Calu3 (cell line): ENCODE measurements around the gene OR10V1. TPM values are rescaled to one million over a fixed set of nuclear protein-coding genes. Genes with fewer than 3 reads are reported as not detected.
"Not testable (repeated sequence)": the region's sequence is repeated elsewhere in the genome, so short reads cannot be mapped to it uniquely, and the experiment has no call there.

Experiments used
- BruUV-seq: library from RNA; stranded (reverse); fragments of 400-500 nt; replicated peaks from 2 replicates; lab custom pipeline; 2021; lab: Mats Ljungman, UMichigan
- CTCF ChIA-PET: fragments of 300-600 bp; sonication (Branson Sonifier 250); formaldehyde crosslinking; loops from one replicate; lab custom pipeline; 2022; ENCODE audit warnings: antibody characterized with exemption; lab: Charles Lee
- DNase-seq: peaks from one replicate; pipeline ENCODE4 v3.0.0; 2022
- H3K27ac Mint-ChIP-seq: one replicate; pipeline ENCODE4 v1.8.0; 2022; ENCODE audit warnings: mixed read lengths; ENCODE audit not compliant: unreplicated experiment
- H3K27me3 Mint-ChIP-seq: one replicate; pipeline ENCODE4 v1.8.0; 2022; ENCODE audit warnings: mixed read lengths; ENCODE audit not compliant: unreplicated experiment
- H3K36me3 Mint-ChIP-seq: one replicate; pipeline ENCODE4 v1.8.0; 2022; ENCODE audit warnings: mild to moderate bottlenecking, moderate library complexity, mixed read lengths; ENCODE audit not compliant: insufficient read depth, unreplicated experiment
- H3K4me1 Mint-ChIP-seq: one replicate; pipeline ENCODE4 v1.8.0; 2022; ENCODE audit warnings: mild to moderate bottlenecking, low read depth, mixed read lengths; ENCODE audit not compliant: unreplicated experiment
- H3K4me3 Mint-ChIP-seq: one replicate; pipeline ENCODE4 v1.8.0; 2022; ENCODE audit warnings: mild to moderate bottlenecking, low read depth, moderate library complexity, mixed read lengths; ENCODE audit not compliant: unreplicated experiment
- H3K9me3 Mint-ChIP-seq: one replicate; pipeline ENCODE4 v1.8.0; 2022; ENCODE audit warnings: low read depth, mixed read lengths; ENCODE audit not compliant: unreplicated experiment
- CTCF ChIP-seq: fragments of 200-600 bp; IDR thresholded peaks from one replicate; pipeline ENCODE4 v1.8.0; 2022; ENCODE audit warnings: antibody characterized with exemption; ENCODE audit not compliant: unreplicated experiment
- intact Hi-C: fragments of 100-400 bp; cut with micrococcal nuclease; formaldehyde crosslinking; loops from one replicate; pipeline ENCODE4 v1.10.0; 2022; ENCODE audit not compliant: unreplicated experiment
- total RNA-seq: library from RNA; stranded (reverse); gene quantifications from 2 replicates; pipeline ENCODE4 v1.2.3, GENCODE V29; 2022

OR10V1 gene
- total RNA-seq, 1 experiment from 2014 or later, result not detected

GRCh38 chr11:59691156-59691555 lies 22.5 kb downstream of the OR10V1 start:
- intact Hi-C loops, result no loop called here
- peaks cover 27% of the 10 kb centered on the region for H3K27me3 Mint-ChIP-seq
- no peak overlapping the region for H3K4me3 Mint-ChIP-seq
- no TSS peak for BruUV-seq
- H3K27ac Mint-ChIP-seq, result no peak overlapping the region
- H3K9me3 Mint-ChIP-seq, result peaks cover 11% of the 10 kb centered on the region
- CTCF ChIA-PET, result no interaction called here
- no peak for TF ChIP-seq CTCF
- H3K4me1 Mint-ChIP-seq, result peaks cover 8% of the 10 kb centered on the region
- H3K36me3 Mint-ChIP-seq, result no peaks in the 10 kb centered on the region
- no peak for DNase-seq

- CTCF ChIA-PET, result interaction anchor here (1.4 to 1.7 kb wide), 2 partner anchors 20 to 180 kb away, joined by 7 read pairs; partner anchors contain the start of gene PATL1
- H3K27ac Mint-ChIP-seq, result no peak overlapping the region
- H3K9me3 Mint-ChIP-seq, result peaks cover 9% of the 10 kb centered on the region
- peaks cover 8% of the 10 kb centered on the region for H3K4me1 Mint-ChIP-seq
- DNase-seq, result no peak
- no peaks in the 10 kb centered on the region for H3K36me3 Mint-ChIP-seq
- BruUV-seq, result no TSS peak
- intact Hi-C loops, result loop anchor here (10.0 kb wide), 1 partner anchor 404 kb away; no protein-coding TSS in a partner anchor
- no peak for TF ChIP-seq CTCF
- no peak overlapping the region for H3K4me3 Mint-ChIP-seq
- H3K27me3 Mint-ChIP-seq, result peaks cover 24% of the 10 kb centered on the region
These were observed 24.6 kb downstream of the OR10V1 start for GRCh38 chr11:59689015-59689414.

GRCh38 chr11:59681260-59681725 lies 32.4 kb downstream of the OR10V1 start:
- H3K27ac Mint-ChIP-seq, BruUV-seq, CTCF ChIA-PET, H3K27me3 Mint-ChIP-seq, H3K4me3 Mint-ChIP-seq, H3K36me3 Mint-ChIP-seq, DNase-seq, H3K9me3 Mint-ChIP-seq: not testable (repeated sequence)
- intact Hi-C loops, result loop anchor here (5.0 to 10.0 kb wide), 2 partner anchors 249 to 396 kb away; no protein-coding TSS in a partner anchor
- peaks cover 12% of the 10 kb centered on the region for H3K4me1 Mint-ChIP-seq

GRCh38 chr11:59680287-59681154 lies 33.1 kb downstream of the OR10V1 start:
- intact Hi-C loops, result loop anchor here (1.0 to 10.0 kb wide), 3 partner anchors 143 to 396 kb away; no protein-coding TSS in a partner anchor
- DNase-seq, result peak; percentile 77
- no TSS peak for BruUV-seq
- H3K36me3 Mint-ChIP-seq, result peaks cover 5% of the 10 kb centered on the region
- peaks cover 20% of the 10 kb centered on the region for H3K4me1 Mint-ChIP-seq
- H3K9me3 Mint-ChIP-seq, result no peaks in the 10 kb centered on the region
- H3K4me3 Mint-ChIP-seq, result no peak overlapping the region
- no peak overlapping the region for H3K27ac Mint-ChIP-seq
- H3K27me3 Mint-ChIP-seq, result no peaks in the 10 kb centered on the region
- TF ChIP-seq CTCF, result peak; percentile 65
- CTCF ChIA-PET, result interaction anchor here (0.8 to 1.6 kb wide), 3 partner anchors 9 to 130 kb away, joined by 3 read pairs; partner anchors contain the start of gene PATL1
